ENCODE results near the gene FBXO48. TPM values are rescaled to one million over a fixed set of nuclear protein-coding genes. Genes with fewer than 3 reads are reported as not detected.

Gene FBXO48
- total RNA-seq, 2 donors from 2014 or later: 0.78 to 3.0 TPM

GRCh38 chr2:68512326-68512725 lies 45.2 kb upstream of the FBXO48 start:
- H3K4me3 ChIP-seq: no peak overlapping the region
- no peaks in the 10 kb centered on the region for H3K36me3 ChIP-seq (replicated peaks in 1 of 2; ENCODE audit: insufficient read depth in 1 of 2, low read depth in 2 of 2)
- H3K9me3 ChIP-seq: no peaks in the 10 kb centered on the region
- DNase-seq (no peak), ATAC-seq (no peak)
- H3K27ac ChIP-seq: no peak overlapping the region
- H3K27me3 ChIP-seq: no peaks in the 10 kb centered on the region
- intact Hi-C loops (cut with DNase I): no loop called here
- TF ChIP-seq, protein P1, sequence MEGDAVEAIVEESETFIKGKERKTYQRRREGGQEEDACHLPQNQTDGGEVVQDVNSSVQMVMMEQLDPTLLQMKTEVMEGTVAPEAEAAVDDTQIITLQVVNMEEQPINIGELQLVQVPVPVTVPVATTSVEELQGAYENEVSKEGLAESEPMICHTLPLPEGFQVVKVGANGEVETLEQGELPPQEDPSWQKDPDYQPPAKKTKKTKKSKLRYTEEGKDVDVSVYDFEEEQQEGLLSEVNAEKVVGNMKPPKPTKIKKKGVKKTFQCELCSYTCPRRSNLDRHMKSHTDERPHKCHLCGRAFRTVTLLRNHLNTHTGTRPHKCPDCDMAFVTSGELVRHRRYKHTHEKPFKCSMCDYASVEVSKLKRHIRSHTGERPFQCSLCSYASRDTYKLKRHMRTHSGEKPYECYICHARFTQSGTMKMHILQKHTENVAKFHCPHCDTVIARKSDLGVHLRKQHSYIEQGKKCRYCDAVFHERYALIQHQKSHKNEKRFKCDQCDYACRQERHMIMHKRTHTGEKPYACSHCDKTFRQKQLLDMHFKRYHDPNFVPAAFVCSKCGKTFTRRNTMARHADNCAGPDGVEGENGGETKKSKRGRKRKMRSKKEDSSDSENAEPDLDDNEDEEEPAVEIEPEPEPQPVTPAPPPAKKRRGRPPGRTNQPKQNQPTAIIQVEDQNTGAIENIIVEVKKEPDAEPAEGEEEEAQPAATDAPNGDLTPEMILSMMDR (IDR thresholded peaks at IDR 0.05): no peak
- no peak for TF ChIP-seq POLR2A (IDR thresholded peaks at IDR 0.05)
- H3K4me1 ChIP-seq: peaks cover 7% of the 10 kb centered on the region
- 69 to 78% methylated on average over 3 of the region's 3 CpGs for WGBS, 2 donors

GRCh38 chr2:68506170-68506569 lies 39.1 kb upstream of the FBXO48 start:
- Histone ChIP-seq H3K36me3 (replicated peaks in 1 of 2; ENCODE audit: insufficient read depth in 1 of 2, low read depth in 2 of 2) (peaks cover 0 to 5% of the 10 kb centered on the region in 2 donors), H3K4me3 (no peak overlapping the region), H3K27me3 (no peaks in the 10 kb centered on the region), H3K4me1 (no peaks in the 10 kb centered on the region), H3K27ac (no peak overlapping the region), H3K9me3 (no peaks in the 10 kb centered on the region)
- intact Hi-C loops (cut with DNase I): no loop called here
- ATAC-seq (no peak), DNase-seq (no peak)
- 75 to 80% methylated on average over 3 of the region's 3 CpGs for WGBS, 2 donors
- TF ChIP-seq, protein P1 (IDR thresholded peaks at IDR 0.05): no peak
- no peak for TF ChIP-seq POLR2A (IDR thresholded peaks at IDR 0.05)

- ATAC-seq (no peak), DNase-seq (no peak)
- no peak overlapping the region for H3K4me3 ChIP-seq
- TF ChIP-seq, protein P1 (IDR thresholded peaks at IDR 0.05): no peak
- no peak for TF ChIP-seq POLR2A (IDR thresholded peaks at IDR 0.05)
- H3K4me1 ChIP-seq: no peaks in the 10 kb centered on the region
- peaks cover 0 to 5% of the 10 kb centered on the region in 2 donors for H3K36me3 ChIP-seq (replicated peaks in 1 of 2; ENCODE audit: insufficient read depth in 1 of 2, low read depth in 2 of 2)
- no peaks in the 10 kb centered on the region for H3K27me3 ChIP-seq
- H3K27ac ChIP-seq: no peak overlapping the region
- intact Hi-C loops (cut with DNase I): no loop called here
- 95 to 98% methylated on average over 2 of the region's 2 CpGs for WGBS, 2 donors
- H3K9me3 ChIP-seq: no peaks in the 10 kb centered on the region
Observed at GRCh38 chr2:68505603-68506159, 38.6 kb upstream of the FBXO48 start.

- TF ChIP-seq, protein P1 (IDR thresholded peaks at IDR 0.05): no peak
- no peaks in the 10 kb centered on the region for H3K4me1 ChIP-seq
- H3K27ac ChIP-seq: no peak overlapping the region
- peaks cover 0 to 5% of the 10 kb centered on the region in 2 donors for H3K36me3 ChIP-seq (replicated peaks in 1 of 2; ENCODE audit: insufficient read depth in 1 of 2, low read depth in 2 of 2)
- H3K4me3 ChIP-seq: no peak overlapping the region
- H3K9me3 ChIP-seq: no peaks in the 10 kb centered on the region
- DNase-seq: no peak
- intact Hi-C loops (cut with DNase I): no loop called here
- 65% methylated on average over 5 of the region's 5 CpGs for WGBS, 2 donors
- H3K27me3 ChIP-seq: no peaks in the 10 kb centered on the region
- no peak for ATAC-seq
Observed at GRCh38 chr2:68501768-68502167, 34.7 kb upstream of the FBXO48 start.

DNA sequence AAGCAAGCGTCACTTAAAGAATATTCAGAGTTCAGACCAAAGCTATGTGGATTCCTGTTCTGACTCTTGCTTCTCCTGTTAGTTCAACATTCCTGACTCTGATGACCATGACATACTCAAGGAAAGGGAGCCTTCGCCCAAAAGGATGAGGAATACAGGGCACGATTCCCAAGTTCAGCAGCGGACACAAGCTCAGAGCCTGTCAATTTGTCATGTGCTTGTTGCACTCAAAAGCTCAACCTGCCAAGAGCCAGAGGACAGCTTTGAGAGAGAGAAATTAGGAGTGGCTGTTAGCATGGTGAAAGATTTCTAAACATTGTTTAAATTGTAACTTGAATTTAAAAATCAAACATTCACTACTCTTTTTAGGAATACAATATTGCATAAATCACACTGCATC lies 33.6 kb upstream of the FBXO48 start:
- no peaks in the 10 kb centered on the region for H3K9me3 ChIP-seq
- H3K36me3 ChIP-seq (replicated peaks in 1 of 2; ENCODE audit: insufficient read depth in 1 of 2, low read depth in 2 of 2): peaks cover 0 to 5% of the 10 kb centered on the region in 2 donors
- H3K27me3 ChIP-seq: no peaks in the 10 kb centered on the region
- DNase-seq: no peak
- WGBS, 2 donors: 87 to 91% methylated on average over 4 of the region's 4 CpGs
- TF ChIP-seq, protein P1 (IDR thresholded peaks at IDR 0.05): no peak
- no peak for TF ChIP-seq POLR2A (IDR thresholded peaks at IDR 0.05)
- no peak overlapping the region for H3K4me3 ChIP-seq
- no peak overlapping the region for H3K27ac ChIP-seq
- intact Hi-C loops (cut with DNase I): no loop called here
- no peaks in the 10 kb centered on the region for H3K4me1 ChIP-seq
- no peak for ATAC-seq
